ENCODE results near the gene SUSD2.
A peak's percentile ranks its signal among the peaks of the same experiment; 100 is the strongest.

DNA sequence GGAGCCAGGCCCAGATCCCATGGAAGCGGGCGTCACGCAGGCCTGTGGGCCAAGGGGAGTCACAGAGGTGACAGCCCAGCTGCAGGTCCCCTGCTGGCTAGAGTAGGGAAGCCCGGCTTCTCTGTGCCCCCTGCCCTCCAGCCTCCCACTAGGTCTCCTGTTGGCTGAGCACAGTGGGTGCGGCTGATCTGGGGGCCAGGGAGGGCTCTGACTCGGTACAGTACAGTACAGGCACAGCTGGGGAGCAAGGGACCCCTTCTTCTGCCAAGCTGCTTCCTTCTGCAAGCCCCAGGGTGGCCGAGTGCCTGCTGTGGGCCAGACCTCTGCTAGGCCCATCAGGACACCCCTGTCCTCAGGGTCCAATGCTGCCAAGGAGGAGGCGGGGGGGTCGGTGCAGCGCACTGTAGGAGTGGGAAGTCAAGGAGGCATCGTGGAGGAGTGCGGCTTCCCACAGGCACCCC is 10.1 kb downstream of the SUSD2 start:
- TF ChIP-seq, protein P1, sequence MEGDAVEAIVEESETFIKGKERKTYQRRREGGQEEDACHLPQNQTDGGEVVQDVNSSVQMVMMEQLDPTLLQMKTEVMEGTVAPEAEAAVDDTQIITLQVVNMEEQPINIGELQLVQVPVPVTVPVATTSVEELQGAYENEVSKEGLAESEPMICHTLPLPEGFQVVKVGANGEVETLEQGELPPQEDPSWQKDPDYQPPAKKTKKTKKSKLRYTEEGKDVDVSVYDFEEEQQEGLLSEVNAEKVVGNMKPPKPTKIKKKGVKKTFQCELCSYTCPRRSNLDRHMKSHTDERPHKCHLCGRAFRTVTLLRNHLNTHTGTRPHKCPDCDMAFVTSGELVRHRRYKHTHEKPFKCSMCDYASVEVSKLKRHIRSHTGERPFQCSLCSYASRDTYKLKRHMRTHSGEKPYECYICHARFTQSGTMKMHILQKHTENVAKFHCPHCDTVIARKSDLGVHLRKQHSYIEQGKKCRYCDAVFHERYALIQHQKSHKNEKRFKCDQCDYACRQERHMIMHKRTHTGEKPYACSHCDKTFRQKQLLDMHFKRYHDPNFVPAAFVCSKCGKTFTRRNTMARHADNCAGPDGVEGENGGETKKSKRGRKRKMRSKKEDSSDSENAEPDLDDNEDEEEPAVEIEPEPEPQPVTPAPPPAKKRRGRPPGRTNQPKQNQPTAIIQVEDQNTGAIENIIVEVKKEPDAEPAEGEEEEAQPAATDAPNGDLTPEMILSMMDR (IDR thresholded peaks at IDR 0.05; ENCODE audit: control extremely low read depth in 1 of 3, insufficient read depth in 1 of 3, low read depth in 1 of 3, low read length in 3 of 3) = 0 out of 4 replicates have a peak, but pooled peaks of 1 of the 3 experiments have one; percentile 3
- TF ChIP-seq EZH2 (IDR thresholded peaks at IDR 0.05; ENCODE audit: low read depth, low read length, severe bottlenecking) = no peak
- no peak for TF ChIP-seq EGR1 (IDR thresholded peaks at IDR 0.05; ENCODE audit: borderline replicate concordance, low read depth, low read length)
- TF ChIP-seq POLR2A (IDR thresholded peaks at IDR 0.05; ENCODE audit: control extremely low read depth in 1 of 2, low read depth in 2 of 2, low read length in 2 of 2) = no peak
- TF ChIP-seq POLR2AphosphoS5 (IDR thresholded peaks at IDR 0.05; ENCODE audit: low read depth, low read length) = no peak
- no peak for TF ChIP-seq RAD21 (IDR thresholded peaks at IDR 0.05 in 1 of 2, conservative IDR thresholded peaks at IDR 0.05 in 1 of 2; ENCODE audit: low read depth in 2 of 2, low read length in 2 of 2)
- TF ChIP-seq SP4 (IDR thresholded peaks at IDR 0.05; ENCODE audit: low read length) = no peak
- TF ChIP-seq, protein P2, sequence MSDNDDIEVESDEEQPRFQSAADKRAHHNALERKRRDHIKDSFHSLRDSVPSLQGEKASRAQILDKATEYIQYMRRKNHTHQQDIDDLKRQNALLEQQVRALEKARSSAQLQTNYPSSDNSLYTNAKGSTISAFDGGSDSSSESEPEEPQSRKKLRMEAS (IDR thresholded peaks at IDR 0.05) = no peak
- no peak for TF ChIP-seq GTF2F1 (IDR thresholded peaks at IDR 0.05; ENCODE audit: borderline replicate concordance, low read depth, low read length)
- TF ChIP-seq ZNF274 (IDR thresholded peaks at IDR 0.05; ENCODE audit: borderline replicate concordance, extremely low read depth, low read length) = no peak
- TF ChIP-seq, protein P3, sequence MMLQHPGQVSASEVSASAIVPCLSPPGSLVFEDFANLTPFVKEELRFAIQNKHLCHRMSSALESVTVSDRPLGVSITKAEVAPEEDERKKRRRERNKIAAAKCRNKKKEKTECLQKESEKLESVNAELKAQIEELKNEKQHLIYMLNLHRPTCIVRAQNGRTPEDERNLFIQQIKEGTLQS (IDR thresholded peaks at IDR 0.05; ENCODE audit: insufficient read depth, low read depth, low read length) = no peak
